GM23248 (cell line): Measurements from ENCODE around the gene DGKB. TPM values are rescaled to one million over a fixed set of nuclear protein-coding genes. Genes with fewer than 3 reads are reported as not detected.

Source experiments
- DNase-seq: peaks from one replicate; pipeline ENCODE4 v3.0.0-alpha.2; 2015
- H2AFZ ChIP-seq: fragments of 200-600 bp; sonication (generic); 2 replicates; pipeline ENCODE4 v1.6.1; 2016; ENCODE audit warnings: antibody characterized with exemption
- H3F3A ChIP-seq: fragments of 200-600 bp; sonication (generic); 2 replicates; pipeline ENCODE4 v1.6.1; 2016; ENCODE audit warnings: mild to moderate bottlenecking, antibody characterized with exemption, mixed run types; ENCODE audit not compliant: insufficient read depth
- H3K27ac ChIP-seq: fragments of 200-600 bp; sonication (generic); 2 replicates; pipeline ENCODE4 v1.5.1; 2016; ENCODE audit warnings: mild to moderate bottlenecking
- H3K27me3 ChIP-seq: fragments of 200-600 bp; sonication (generic); replicated peaks from 2 replicates; pipeline ENCODE4 v1.6.1; 2016; ENCODE audit warnings: mild to moderate bottlenecking; ENCODE audit not compliant: insufficient read depth
- H3K36me3 ChIP-seq: fragments of 200-600 bp; sonication (generic); 2 replicates; pipeline ENCODE4 v1.6.1; 2016; ENCODE audit warnings: low read depth, mild to moderate bottlenecking
- H3K4me1 ChIP-seq: fragments of 200-600 bp; sonication (generic); 2 replicates; pipeline ENCODE4 v1.6.1; 2016; ENCODE audit warnings: mild to moderate bottlenecking; ENCODE audit not compliant: insufficient read depth
- H3K4me2 ChIP-seq: fragments of 200-600 bp; sonication (generic); one replicate; pipeline ENCODE4 v1.6.1; 2016; ENCODE audit warnings: mild to moderate bottlenecking; ENCODE audit not compliant: unreplicated experiment
- H3K4me3 ChIP-seq: fragments of 200-600 bp; sonication (generic); 2 replicates; pipeline ENCODE4 v1.5.1; 2016; ENCODE audit warnings: mild to moderate bottlenecking
- H3K79me2 ChIP-seq: fragments of 200-600 bp; sonication (generic); 2 replicates; pipeline ENCODE4 v1.6.1; 2016; ENCODE audit warnings: mild to moderate bottlenecking; ENCODE audit not compliant: insufficient read depth
- H3K9ac ChIP-seq: fragments of 200-600 bp; sonication (generic); 2 replicates; pipeline ENCODE4 v1.6.1; 2016; ENCODE audit warnings: mild to moderate bottlenecking
- H3K9me2 ChIP-seq: fragments of 200-600 bp; sonication (generic); 2 replicates; pipeline ENCODE4 v1.6.1; 2016; ENCODE audit warnings: mixed run types, mild to moderate bottlenecking, moderate library complexity; ENCODE audit not compliant: insufficient read depth
- H3K9me3 ChIP-seq: fragments of 200-600 bp; sonication (generic); one replicate; pipeline ENCODE4 v1.6.1; 2017; ENCODE audit warnings: low read depth
- H4K20me1 ChIP-seq: fragments of 200-600 bp; sonication (generic); 2 replicates; pipeline ENCODE4 v1.6.0; 2016; ENCODE audit not compliant: insufficient read depth
- EZH2 ChIP-seq: fragments of 200-600 bp; sonication (generic); IDR thresholded peaks from 2 replicates; pipeline ENCODE4 v1.6.1; 2018; ENCODE audit warnings: antibody characterized with exemption, mild to moderate bottlenecking; ENCODE audit not compliant: insufficient read depth, poor library complexity, severe bottlenecking
- EZH2phosphoT487 ChIP-seq: fragments of 200-600 bp; sonication (generic); IDR thresholded peaks from 2 replicates; pipeline ENCODE4 v1.6.1; 2018; ENCODE audit warnings: antibody characterized with exemption, moderate library complexity, mild to moderate bottlenecking, low read depth; ENCODE audit not compliant: insufficient read depth
- WGBS, 2 experiments: methylation state at CpG; one replicate each; pipeline ENCODE4 v1.1.6; 2015 to 2017; ENCODE audit warnings: low lambda C conversion rate in 2 of 2, low coverage in 1 of 2; ENCODE audit errors: missing lambda C conversion rate in 2 of 2; 5-methylcytosine and 5-hydroxymethylcytosine counted together
- in situ Hi-C: fragments of 300-500 bp; cut with MboI; formaldehyde crosslinking; loops from 2 replicates; pipeline ENCODE4 v1.15.0; 2020
- polyA plus RNA-seq: library from polyadenylated mRNA; unstranded; fragments of >200 nt; fragmentation: Nextera tagmentation; extraction: Ambion mirVana; gene quantifications from 2 replicates; pipeline ENCODE4 v1.2.1, GENCODE V29; 2016
- total RNA-seq: library from RNA; depleted of rRNA; stranded (reverse); fragments of >200 nt; shearing (Covaris generic); gene quantifications from 2 replicates; pipeline ENCODE4 v1.2.3, GENCODE V29; 2014

DGKB gene
- total and polyA plus RNA-seq, 2 experiments from 2014 or later: 0.65 to 1.7 TPM

- Histone ChIP-seq H3K27me3 (no peaks in the 10 kb centered on the region), H3K4me3 (no peak overlapping the region), H4K20me1 (no peaks in the 10 kb centered on the region), H3K9ac (no peak overlapping the region), H3K79me2 (no peaks in the 10 kb centered on the region), H3K27ac (no peak overlapping the region), H3K4me1 (peaks cover 6% of the 10 kb centered on the region; the same call in 1 of the 2 replicates), H3K9me2 (no peaks in the 10 kb centered on the region), H3K4me2 (no peak overlapping the region), H2AFZ (no peak overlapping the region), H3F3A (no peaks in the 10 kb centered on the region), H3K36me3 (no peaks in the 10 kb centered on the region), H3K9me3 (no peaks in the 10 kb centered on the region)
- no peak for DNase-seq
- TF ChIP-seq EZH2: no peak
- no peak for TF ChIP-seq EZH2phosphoT487
- in situ Hi-C loops: no loop called here
Measured at GRCh38 chr7:14219125-14219524, 683.4 kb downstream of the DGKB start.

GRCh38 chr7:14218338-14218737 lies 684.2 kb downstream of the DGKB start:
- H3K79me2 ChIP-seq: no peaks in the 10 kb centered on the region
- H3K9ac ChIP-seq: no peak overlapping the region
- H2AFZ ChIP-seq: 0 out of 2 replicates have a peak overlapping the region, but pooled peaks have one; percentile 13
- no peaks in the 10 kb centered on the region for H4K20me1 ChIP-seq
- H3K27me3 ChIP-seq: no peaks in the 10 kb centered on the region
- in situ Hi-C loops: no loop called here
- no peak for DNase-seq
- H3F3A ChIP-seq: no peaks in the 10 kb centered on the region
- WGBS, 2 experiments: 10 to 11% methylated on average over 1 of the region's 1 CpG
- H3K4me2 ChIP-seq: no peak overlapping the region
- TF ChIP-seq EZH2phosphoT487 (no peak), EZH2 (no peak)
- H3K27ac ChIP-seq: no peak overlapping the region
- H3K9me2 ChIP-seq: no peaks in the 10 kb centered on the region
- no peak overlapping the region for H3K4me3 ChIP-seq
- H3K9me3 ChIP-seq: no peaks in the 10 kb centered on the region
- H3K36me3 ChIP-seq: no peaks in the 10 kb centered on the region
- H3K4me1 ChIP-seq: peaks cover 6% of the 10 kb centered on the region; the same call in 1 of the 2 replicates

DNA sequence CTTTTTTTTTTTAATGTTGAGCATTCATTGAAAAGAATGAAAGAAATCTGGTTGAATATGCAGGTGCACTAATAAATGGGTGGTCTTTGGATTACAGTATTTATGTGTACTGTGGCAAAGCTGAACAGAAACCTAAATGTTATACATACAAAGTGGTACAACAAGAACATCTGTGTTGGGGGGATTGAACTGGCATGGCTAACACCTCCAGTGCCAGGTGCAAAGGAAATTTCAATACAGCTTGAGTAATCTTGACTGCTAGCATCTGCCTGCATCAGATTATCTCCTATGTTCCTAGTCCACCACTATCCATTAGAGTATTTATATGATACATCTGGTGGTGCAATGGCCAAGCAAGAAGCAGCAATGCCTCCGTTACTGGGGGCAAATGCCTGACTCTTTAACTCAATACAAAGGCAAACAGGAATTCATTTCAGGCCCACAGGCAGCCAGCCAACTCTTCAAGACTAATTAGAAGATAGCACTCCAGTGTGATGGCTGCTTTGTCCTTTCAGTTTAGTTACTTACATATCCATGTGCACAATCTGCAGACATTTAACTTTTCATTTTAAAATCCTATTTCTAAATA lies 692.6 kb downstream of the DGKB start:
- in situ Hi-C loops: no loop called here
- H3K9me3 ChIP-seq: no peaks in the 10 kb centered on the region
- H3K4me2 ChIP-seq: no peak overlapping the region
- H3K4me3 ChIP-seq: no peak overlapping the region
- no peak overlapping the region for H3K9ac ChIP-seq
- TF ChIP-seq EZH2phosphoT487 (no peak), EZH2 (no peak)
- H3K27me3 ChIP-seq: no peaks in the 10 kb centered on the region
- H3K79me2 ChIP-seq: no peaks in the 10 kb centered on the region
- H3K27ac ChIP-seq: no peak overlapping the region
- DNase-seq: no peak
- no peaks in the 10 kb centered on the region for H4K20me1 ChIP-seq
- WGBS, 2 experiments: 24 to 33% methylated on average over 1 of the region's 1 CpG
- no peaks in the 10 kb centered on the region for H3K4me1 ChIP-seq
- H2AFZ ChIP-seq: no peak overlapping the region
- peaks cover 6% of the 10 kb centered on the region; the same call in 1 of the 2 replicates for H3K9me2 ChIP-seq
- H3K36me3 ChIP-seq: no peaks in the 10 kb centered on the region
- no peaks in the 10 kb centered on the region for H3F3A ChIP-seq

DNA sequence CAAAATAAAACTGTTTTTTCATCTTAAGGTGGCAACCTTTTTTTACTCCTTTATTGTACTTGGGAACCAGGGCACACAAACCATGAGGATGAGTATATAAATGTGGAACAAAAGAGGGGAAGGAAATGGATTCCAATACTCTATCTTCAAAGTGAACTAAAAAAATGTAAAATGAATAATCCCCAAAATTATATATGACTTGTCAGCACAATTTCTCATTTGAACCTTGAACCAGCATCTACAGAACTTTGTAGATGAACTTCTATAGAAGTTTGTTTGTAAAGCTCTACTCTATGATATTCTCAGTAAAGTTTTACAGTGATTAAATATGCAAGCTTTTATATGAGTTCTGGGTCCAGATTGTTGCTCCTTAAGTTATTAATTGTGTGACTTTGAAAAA lies 694.8 kb downstream of the DGKB start:
- Histone ChIP-seq H3K27me3 (no peaks in the 10 kb centered on the region), H3K9me2 (peaks cover 5% of the 10 kb centered on the region), H3K4me3 (no peak overlapping the region), H3F3A (no peaks in the 10 kb centered on the region), H3K9me3 (no peaks in the 10 kb centered on the region), H3K36me3 (no peaks in the 10 kb centered on the region), H3K79me2 (no peaks in the 10 kb centered on the region), H4K20me1 (no peaks in the 10 kb centered on the region), H3K4me2 (no peak overlapping the region), H3K9ac (no peak overlapping the region), H2AFZ (no peak overlapping the region), H3K4me1 (no peaks in the 10 kb centered on the region), H3K27ac (no peak overlapping the region)
- no peak for DNase-seq
- TF ChIP-seq EZH2 (no peak), EZH2phosphoT487 (no peak)
- in situ Hi-C loops: no loop called here

GRCh38 chr7:14207138-14207537 lies 695.4 kb downstream of the DGKB start:
- Histone ChIP-seq H3K9me2 (no peaks in the 10 kb centered on the region; the same call in 1 of the 2 replicates), H2AFZ (no peak overlapping the region), H3K4me1 (no peaks in the 10 kb centered on the region), H3F3A (no peaks in the 10 kb centered on the region), H3K36me3 (no peaks in the 10 kb centered on the region), H4K20me1 (no peaks in the 10 kb centered on the region), H3K27me3 (no peaks in the 10 kb centered on the region), H3K27ac (no peak overlapping the region), H3K4me2 (no peak overlapping the region), H3K9ac (no peak overlapping the region), H3K9me3 (no peaks in the 10 kb centered on the region), H3K4me3 (no peak overlapping the region), H3K79me2 (no peaks in the 10 kb centered on the region)
- in situ Hi-C loops: no loop called here
- peak; percentile 22 for DNase-seq
- WGBS, 2 experiments: 29 to 40% methylated on average over 4 of the region's 4 CpGs
- no peak for TF ChIP-seq EZH2
- no peak for TF ChIP-seq EZH2phosphoT487
